Left lung (tissue), 10 donors: ENCODE measurements around the gene IRX1. TPM values are rescaled to one million over a fixed set of nuclear protein-coding genes. Genes with fewer than 3 reads are reported as not detected.

Experiments used
- ATAC-seq: fragments of 200-7000 bp; cut with Tn5 transposase; one replicate; pipeline ENCODE4 v1.9.1; 2020; ENCODE audit warnings: moderate library complexity
- DNase-seq, 4 donors: peaks; one replicate each; pipeline ENCODE4 v3.0.0-alpha.2; 2013 to 2020
- H3K27ac ChIP-seq, 2 donors: fragments of 200-600 bp; sonication (generic) in 1 of 2; one replicate each; pipeline versions ENCODE4 v1.5.0 to v1.8.0; 2020 to 2021
- H3K27me3 ChIP-seq, 2 donors: fragments of 200-600 bp; sonication (generic) in 1 of 2; one replicate each; pipeline versions ENCODE4 v1.5.0 to v1.8.0; 2020 to 2021
- H3K36me3 ChIP-seq, 2 donors: fragments of 200-600 bp; sonication (generic) in 1 of 2; one replicate each; pipeline versions ENCODE4 v1.5.0 to v1.8.0; 2020 to 2021
- H3K4me1 ChIP-seq, 2 donors: fragments of 200-600 bp; one replicate each; pipeline ENCODE4 v1.8.0; 2021
- H3K4me3 ChIP-seq, 2 donors: fragments of 200-600 bp; sonication (generic) in 1 of 2; one replicate each; pipeline versions ENCODE4 v1.5.0 to v1.8.0; 2020 to 2021; ENCODE audit warnings: mild to moderate bottlenecking in 1 of 2
- H3K9me3 ChIP-seq, 2 donors: fragments of 200-600 bp; sonication (generic) in 1 of 2; one replicate each; pipeline versions ENCODE4 v1.5.0 to v1.8.0; 2020 to 2021
- intact Hi-C, 2 donors: fragments of 100-400 bp; cut with DNase I; formaldehyde crosslinking; loops; one replicate each; pipeline versions ENCODE4 v1.11.2 to v1.14.2; 2022
- polyA plus RNA-seq, 6 donors: library from polyadenylated mRNA; unstranded; fragments of 120-200 nt; gene quantifications; one replicate each; pipeline ENCODE4 v1.2.1, GENCODE V29; 2013; ENCODE audit not compliant: insufficient read length in 6 of 6
- total RNA-seq, 2 donors: library from RNA; stranded (reverse); fragmentation: NEBNext Ultra II Directional; extraction: Animal tissue kit (Norgen Biotek cat#: 25700); gene quantifications; one replicate each; pipeline ENCODE4 v1.2.1, GENCODE V29; 2021
- TF ChIP-seq, protein P1 (sequence below), 2 donors: fragments of 200-600 bp; sonication (generic) in 1 of 2; IDR thresholded peaks; one replicate each; pipeline versions ENCODE4 v1.5.0 to v1.8.0; 2021; ENCODE audit warnings: antibody characterized with exemption in 2 of 2
- donor health status: DM: no; HTN: yes; CAD: no.
- donor health status: DM: no; HTN: no; CAD: no.

IRX1 gene
- total and polyA plus RNA-seq, 8 donors, result 4.0 to 41.2 (median 34.0) TPM

DNA sequence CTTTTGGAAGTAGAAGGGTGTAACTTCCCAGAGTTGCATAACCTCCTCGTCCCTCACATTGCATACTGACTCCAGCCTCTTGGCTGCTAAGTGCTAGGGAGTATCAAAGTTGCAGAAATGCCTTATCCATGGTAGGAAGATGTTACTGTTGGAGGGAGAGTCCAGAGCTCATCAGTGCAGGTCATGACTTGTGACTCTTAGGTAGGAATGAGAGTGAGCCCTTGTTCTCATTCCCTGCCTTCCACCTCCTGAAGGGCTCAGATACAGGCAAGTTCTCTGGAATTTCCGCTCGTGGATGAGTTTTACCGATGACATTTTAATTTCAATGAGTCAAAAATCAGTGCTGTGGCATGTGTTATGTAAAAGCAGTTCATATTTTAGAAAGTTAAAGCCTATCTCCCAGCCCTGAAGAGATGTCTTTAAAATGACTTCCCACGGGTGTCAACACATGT lies 17.0 kb downstream of the IRX1 start:
- Histone ChIP-seq H3K27me3 (peaks cover 3 to 30% of the 10 kb centered on the region in 2 donors), H3K36me3 (no peaks in the 10 kb centered on the region), H3K4me1 (no peaks in the 10 kb centered on the region), H3K9me3 (no peaks in the 10 kb centered on the region), H3K27ac (no peak overlapping the region), H3K4me3 (no peak overlapping the region)
- DNase-seq (no peak), ATAC-seq (peak; percentile 53)
- intact Hi-C loops, result no loop called here
- TF ChIP-seq, protein P1, sequence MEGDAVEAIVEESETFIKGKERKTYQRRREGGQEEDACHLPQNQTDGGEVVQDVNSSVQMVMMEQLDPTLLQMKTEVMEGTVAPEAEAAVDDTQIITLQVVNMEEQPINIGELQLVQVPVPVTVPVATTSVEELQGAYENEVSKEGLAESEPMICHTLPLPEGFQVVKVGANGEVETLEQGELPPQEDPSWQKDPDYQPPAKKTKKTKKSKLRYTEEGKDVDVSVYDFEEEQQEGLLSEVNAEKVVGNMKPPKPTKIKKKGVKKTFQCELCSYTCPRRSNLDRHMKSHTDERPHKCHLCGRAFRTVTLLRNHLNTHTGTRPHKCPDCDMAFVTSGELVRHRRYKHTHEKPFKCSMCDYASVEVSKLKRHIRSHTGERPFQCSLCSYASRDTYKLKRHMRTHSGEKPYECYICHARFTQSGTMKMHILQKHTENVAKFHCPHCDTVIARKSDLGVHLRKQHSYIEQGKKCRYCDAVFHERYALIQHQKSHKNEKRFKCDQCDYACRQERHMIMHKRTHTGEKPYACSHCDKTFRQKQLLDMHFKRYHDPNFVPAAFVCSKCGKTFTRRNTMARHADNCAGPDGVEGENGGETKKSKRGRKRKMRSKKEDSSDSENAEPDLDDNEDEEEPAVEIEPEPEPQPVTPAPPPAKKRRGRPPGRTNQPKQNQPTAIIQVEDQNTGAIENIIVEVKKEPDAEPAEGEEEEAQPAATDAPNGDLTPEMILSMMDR (IDR thresholded peaks at IDR 0.05), result no peak

- H3K27me3 ChIP-seq, result peaks cover 0 to 19% of the 10 kb centered on the region in 2 donors
- no peak overlapping the region for H3K4me3 ChIP-seq
- TF ChIP-seq, protein P1 (IDR thresholded peaks at IDR 0.05), result no peak
- intact Hi-C loops, result no loop called here
- H3K27ac ChIP-seq, result no peak overlapping the region
- H3K36me3 ChIP-seq, result no peaks in the 10 kb centered on the region
- no peaks in the 10 kb centered on the region for H3K9me3 ChIP-seq
- DNase-seq, result no peak
- no peak for ATAC-seq
- no peaks in the 10 kb centered on the region for H3K4me1 ChIP-seq
These were observed 18.1 kb downstream of the IRX1 start for GRCh38 chr5:3613726-3614125.

- ATAC-seq, result no peak
- no peak for DNase-seq
- Histone ChIP-seq H3K27me3 (peaks cover 0 to 4% of the 10 kb centered on the region in 2 donors), H3K4me1 (no peaks in the 10 kb centered on the region), H3K4me3 (no peak overlapping the region), H3K36me3 (no peaks in the 10 kb centered on the region), H3K27ac (no peak overlapping the region), H3K9me3 (no peaks in the 10 kb centered on the region)
- intact Hi-C loops, result no loop called here
- TF ChIP-seq, protein P1 (IDR thresholded peaks at IDR 0.05), result no peak
These were observed 19.6 kb downstream of the IRX1 start for GRCh38 chr5:3615217-3615616.

GRCh38 chr5:3615829-3616228 lies 20.2 kb downstream of the IRX1 start:
- no peaks in the 10 kb centered on the region for H3K36me3 ChIP-seq
- H3K27me3 ChIP-seq, result no peaks in the 10 kb centered on the region
- DNase-seq (no peak), ATAC-seq (no peak)
- TF ChIP-seq, protein P1 (IDR thresholded peaks at IDR 0.05), result no peak
- intact Hi-C loops, result no loop called here
- no peaks in the 10 kb centered on the region for H3K9me3 ChIP-seq
- H3K4me1 ChIP-seq, result no peaks in the 10 kb centered on the region
- H3K27ac ChIP-seq, result no peak overlapping the region
- H3K4me3 ChIP-seq, result no peak overlapping the region

- Histone ChIP-seq H3K4me3 (no peak overlapping the region), H3K36me3 (no peaks in the 10 kb centered on the region), H3K4me1 (no peaks in the 10 kb centered on the region), H3K27ac (no peak overlapping the region), H3K9me3 (no peaks in the 10 kb centered on the region), H3K27me3 (no peaks in the 10 kb centered on the region)
- TF ChIP-seq, protein P1 (IDR thresholded peaks at IDR 0.05), result no peak
- ATAC-seq, result peak; percentile 31
- intact Hi-C loops, result no loop called here
- no peak for DNase-seq
These were observed 23.9 kb downstream of the IRX1 start for GRCh38 chr5:3619579-3619978.
